KMS-11 (cell line): ENCODE data around the gene LARGE2.

Source experiments
- H2AFZ ChIP-seq: fragments of 200-600 bp; sonication (generic); 2 replicates; pipeline ENCODE4 v1.6.1; 2016; ENCODE audit warnings: antibody characterized with exemption, mixed run types, low read depth
- H3K27ac ChIP-seq: fragments of 200-600 bp; sonication (generic); 2 replicates; pipeline ENCODE4 v1.6.1; 2016; ENCODE audit warnings: mild to moderate bottlenecking, mixed run types
- H3K27me3 ChIP-seq: fragments of 200-600 bp; sonication (generic); 2 replicates; pipeline ENCODE4 v1.6.1; 2017; ENCODE audit warnings: mild to moderate bottlenecking, low read depth, mixed run types, moderate library complexity; ENCODE audit not compliant: insufficient read depth
- H3K36me3 ChIP-seq: fragments of 200-600 bp; sonication (generic); 2 replicates; pipeline ENCODE4 v1.6.1; 2017; ENCODE audit warnings: mild to moderate bottlenecking, mixed run types; ENCODE audit not compliant: insufficient read depth
- H3K4me1 ChIP-seq: fragments of 200-600 bp; sonication (generic); 2 replicates; pipeline ENCODE4 v1.6.1; 2016; ENCODE audit warnings: mild to moderate bottlenecking, low read depth, mixed run types; ENCODE audit not compliant: poor library complexity, severe bottlenecking
- H3K4me2 ChIP-seq: fragments of 200-600 bp; sonication (generic); 2 replicates; pipeline ENCODE4 v1.7.0; 2016; ENCODE audit warnings: mild to moderate bottlenecking, mixed run types
- H3K4me3 ChIP-seq: fragments of 200-600 bp; sonication (generic); IDR thresholded peaks from 2 replicates; pipeline ENCODE4 v1.6.1; 2017; ENCODE audit warnings: low read depth, low read length, mixed read lengths; ENCODE audit not compliant: insufficient read depth
- H3K79me2 ChIP-seq: fragments of 200-600 bp; sonication (generic); 2 replicates; pipeline ENCODE4 v1.6.1; 2016; ENCODE audit warnings: low read depth, mixed run types; ENCODE audit not compliant: insufficient read depth
- H3K9ac ChIP-seq: fragments of 200-600 bp; sonication (generic); 2 replicates; pipeline ENCODE4 v1.6.1; 2016; ENCODE audit warnings: mild to moderate bottlenecking, mixed run types
- H4K20me1 ChIP-seq: fragments of 200-600 bp; sonication (generic); 2 replicates; pipeline ENCODE4 v1.6.1; 2016; ENCODE audit warnings: mild to moderate bottlenecking, mixed run types; ENCODE audit not compliant: insufficient read depth
- CTCF ChIP-seq: fragments of 200-600 bp; sonication (generic); conservative IDR thresholded peaks from 2 replicates; pipeline ENCODE4 v1.6.1; 2017; ENCODE audit warnings: low read depth, mild to moderate bottlenecking, antibody characterized with exemption, low read length, moderate library complexity, mixed read lengths

The LARGE2 gene

GRCh38 chr11:45921561-45922424 lies 663 bp upstream of the LARGE2 start:
- peaks cover 8% of the 10 kb centered on the region for H3K4me1 ChIP-seq
- no peak overlapping the region for H3K27ac ChIP-seq
- peaks cover 5% of the 10 kb centered on the region for H3K79me2 ChIP-seq
- no peak overlapping the region for H3K9ac ChIP-seq
- peak overlapping the region; percentile 39 for H3K4me2 ChIP-seq
- H3K27me3 ChIP-seq, result 0 out of 2 replicates have a peak, but pooled peaks cover 5% of the 10 kb centered on the region
- peak overlapping the region; percentile 73 for H2AFZ ChIP-seq
- no peak for TF ChIP-seq CTCF
- no peaks in the 10 kb centered on the region for H4K20me1 ChIP-seq
- no peak overlapping the region for H3K4me3 ChIP-seq
- H3K36me3 ChIP-seq, result no peaks in the 10 kb centered on the region

GRCh38 chr11:45924036-45924915 lies 1.8 kb downstream of the LARGE2 start:
- H3K4me3 ChIP-seq, result no peak overlapping the region
- no peak overlapping the region for H3K27ac ChIP-seq
- H3K4me1 ChIP-seq, result peaks cover 2% of the 10 kb centered on the region
- H3K36me3 ChIP-seq, result no peaks in the 10 kb centered on the region
- TF ChIP-seq CTCF, result no peak
- H3K79me2 ChIP-seq, result no peaks in the 10 kb centered on the region
- no peak overlapping the region for H3K9ac ChIP-seq
- no peaks in the 10 kb centered on the region for H4K20me1 ChIP-seq
- H3K4me2 ChIP-seq, result no peak overlapping the region
- H3K27me3 ChIP-seq, result 0 out of 2 replicates have a peak, but pooled peaks cover 5% of the 10 kb centered on the region
- no peak overlapping the region for H2AFZ ChIP-seq

GRCh38 chr11:45924927-45925326 lies 2.5 kb downstream of the LARGE2 start:
- Histone ChIP-seq H3K36me3 (no peaks in the 10 kb centered on the region), H2AFZ (no peak overlapping the region), H4K20me1 (no peaks in the 10 kb centered on the region), H3K79me2 (no peaks in the 10 kb centered on the region), H3K4me1 (peaks cover 8% of the 10 kb centered on the region), H3K4me2 (no peak overlapping the region), H3K27me3 (0 out of 2 replicates have a peak, but pooled peaks cover 5% of the 10 kb centered on the region), H3K27ac (no peak overlapping the region), H3K9ac (no peak overlapping the region), H3K4me3 (no peak overlapping the region)
- no peak for TF ChIP-seq CTCF

GRCh38 chr11:45925550-45925949 lies 3.1 kb downstream of the LARGE2 start:
- Histone ChIP-seq H3K4me3 (no peak overlapping the region), H3K27me3 (0 out of 2 replicates have a peak, but pooled peaks cover 5% of the 10 kb centered on the region), H3K4me2 (no peak overlapping the region), H3K79me2 (no peaks in the 10 kb centered on the region), H3K4me1 (peaks cover 14% of the 10 kb centered on the region), H2AFZ (no peak overlapping the region), H3K9ac (no peak overlapping the region), H3K27ac (no peak overlapping the region), H4K20me1 (no peaks in the 10 kb centered on the region), H3K36me3 (no peaks in the 10 kb centered on the region)
- no peak for TF ChIP-seq CTCF
